H9 (cell line): ENCODE data around the gene SUPT6H. TPM values are rescaled to one million over a fixed set of nuclear protein-coding genes. Genes with fewer than 3 reads are reported as not detected.
A peak's percentile ranks its signal among the peaks of the same experiment; 100 is the strongest.

Experiments used
- DNase-seq: peaks from one replicate; pipeline ENCODE4 v3.0.0-alpha.2; 2017
- H2AFZ ChIP-seq: one replicate; pipeline ENCODE4 v1.6.1; 2013; ENCODE audit warnings: mild to moderate bottlenecking, low read length, control low read depth, moderate library complexity
- H2AK5ac ChIP-seq: 2 replicates; pipeline ENCODE4 v1.6.1; 2013; ENCODE audit warnings: low read length, control low read depth, mixed read lengths; ENCODE audit not compliant: insufficient read length
- H2BK120ac ChIP-seq: one replicate; pipeline ENCODE4 v1.6.1; 2013; ENCODE audit warnings: low read depth, mild to moderate bottlenecking, low read length, control low read depth, inconsistent platforms; ENCODE audit not compliant: poor library complexity, severe bottlenecking
- H2BK12ac ChIP-seq: 2 replicates; pipeline ENCODE4 v1.6.1; 2013; ENCODE audit warnings: low read length, control low read depth, mixed read lengths, low read depth; ENCODE audit not compliant: insufficient read length
- H2BK15ac ChIP-seq: 2 replicates; pipeline ENCODE4 v1.6.1; 2013; ENCODE audit warnings: low read depth, low read length, control low read depth
- H2BK20ac ChIP-seq: one replicate; pipeline ENCODE4 v1.6.1; 2013; ENCODE audit warnings: low read depth, mild to moderate bottlenecking, low read length, control low read depth, inconsistent platforms; ENCODE audit not compliant: poor library complexity, severe bottlenecking
- H2BK5ac ChIP-seq: 2 replicates; pipeline ENCODE4 v1.6.1; 2013; ENCODE audit warnings: low read length, control low read depth, mixed read lengths; ENCODE audit not compliant: insufficient read length
- H3K14ac ChIP-seq: 2 replicates; pipeline ENCODE4 v1.6.1; 2013; ENCODE audit warnings: low read length, control low read depth; ENCODE audit not compliant: insufficient read depth
- H3K18ac ChIP-seq: 2 replicates; pipeline ENCODE4 v1.6.1; 2013; ENCODE audit warnings: low read depth, mild to moderate bottlenecking, mixed read lengths, low read length, control low read depth; ENCODE audit not compliant: insufficient read length
- H3K23ac ChIP-seq: 2 replicates; pipeline ENCODE4 v1.6.1; 2013; ENCODE audit warnings: low read length, control low read depth, mixed read lengths, low read depth; ENCODE audit not compliant: insufficient read length
- H3K23me2 ChIP-seq: 2 replicates; pipeline ENCODE4 v1.6.1; 2013; ENCODE audit warnings: low read depth, mild to moderate bottlenecking, mixed read lengths, low read length, control low read depth; ENCODE audit not compliant: insufficient read length, poor library complexity, severe bottlenecking
- H3K27ac ChIP-seq: 2 replicates; pipeline ENCODE4 v1.5.1; 2013; ENCODE audit warnings: low read length, control low read depth, mixed read lengths, low read depth; ENCODE audit not compliant: insufficient read length
- H3K27me3 ChIP-seq: 2 replicates; pipeline ENCODE4 v1.6.1; 2013; ENCODE audit warnings: low read length, control low read depth, inconsistent platforms; ENCODE audit not compliant: insufficient read depth
- H3K4ac ChIP-seq: 2 replicates; pipeline ENCODE4 v1.6.1; 2013; ENCODE audit warnings: low read depth, mild to moderate bottlenecking, control low read depth, inconsistent platforms, low read length, moderate library complexity
- H3K4me1 ChIP-seq: 2 replicates; pipeline ENCODE4 v1.6.1; 2013; ENCODE audit warnings: low read length, control low read depth, inconsistent platforms; ENCODE audit not compliant: insufficient read depth
- H3K4me2 ChIP-seq: 2 replicates; pipeline ENCODE4 v1.6.1; 2013; ENCODE audit warnings: low read length, control low read depth, mixed read lengths; ENCODE audit not compliant: insufficient read length, insufficient read depth
- H3K56ac ChIP-seq: 2 replicates; pipeline ENCODE4 v1.6.1; 2013; ENCODE audit warnings: low read depth, mild to moderate bottlenecking, mixed read lengths, low read length, control low read depth; ENCODE audit not compliant: insufficient read length
- H3K79me1 ChIP-seq: 2 replicates; pipeline ENCODE4 v1.6.1; 2013; ENCODE audit warnings: low read depth, mild to moderate bottlenecking, moderate library complexity, low read length, control low read depth, inconsistent platforms; ENCODE audit not compliant: insufficient read depth, poor library complexity, severe bottlenecking
- H3K79me2 ChIP-seq: 2 replicates; pipeline ENCODE4 v1.6.1; 2013; ENCODE audit warnings: low read length, control low read depth, inconsistent platforms; ENCODE audit not compliant: insufficient read depth
- H3K9ac ChIP-seq: 2 replicates; pipeline ENCODE4 v1.6.1; 2013; ENCODE audit warnings: low read length, control low read depth, mixed read lengths; ENCODE audit not compliant: insufficient read length; ENCODE audit errors: extremely low read depth
- H3K9me3 ChIP-seq: one replicate; pipeline ENCODE4 v1.6.1; 2013; ENCODE audit warnings: low read depth, low read length, inconsistent platforms; ENCODE audit not compliant: control insufficient read depth
- H3T11ph ChIP-seq: one replicate; pipeline ENCODE4 v1.6.1; 2013; ENCODE audit warnings: mild to moderate bottlenecking, low read length, control low read depth, inconsistent platforms
- H4K20me1 ChIP-seq: one replicate; pipeline ENCODE4 v1.6.1; 2013; ENCODE audit not compliant: control insufficient read depth, insufficient read length, insufficient read depth
- H4K5ac ChIP-seq: 2 replicates; pipeline ENCODE4 v1.6.1; 2013; ENCODE audit warnings: low read depth, mild to moderate bottlenecking, mixed read lengths, low read length, control low read depth; ENCODE audit not compliant: insufficient read length
- H4K8ac ChIP-seq: replicated peaks from 2 replicates; pipeline ENCODE4 v1.6.1; 2013; ENCODE audit warnings: low read length, control low read depth, mixed read lengths, low read depth; ENCODE audit not compliant: insufficient read length
- H4K91ac ChIP-seq: 2 replicates; pipeline ENCODE4 v1.6.1; 2013; ENCODE audit warnings: low read depth, mild to moderate bottlenecking, moderate library complexity, mixed read lengths, low read length, control low read depth; ENCODE audit not compliant: insufficient read length
- H3K27ac Mint-ChIP-seq, 3 experiments: 2 replicates in 2 of 3; 3 replicates in 1 of 3; pipeline ENCODE4 v1.8.0; 2020 to 2021; ENCODE audit warnings: mixed read lengths in 3 of 3, mild to moderate bottlenecking in 1 of 3, moderate library complexity in 1 of 3
- H3K27me3 Mint-ChIP-seq: 2 replicates; pipeline ENCODE4 v1.8.0; 2021; ENCODE audit warnings: low read depth, mild to moderate bottlenecking, moderate library complexity, mixed read lengths
- H3K36me3 Mint-ChIP-seq, 3 experiments: 2 replicates in 2 of 3; 3 replicates in 1 of 3; pipeline ENCODE4 v1.8.0; 2020 to 2021; ENCODE audit warnings: low read depth in 3 of 3, mixed read lengths in 3 of 3; ENCODE audit not compliant: insufficient read depth in 1 of 3
- H3K4me1 Mint-ChIP-seq, 2 experiments: 2 replicates each; pipeline ENCODE4 v1.8.0; 2020; ENCODE audit warnings: mixed read lengths in 2 of 2
- H3K4me3 Mint-ChIP-seq, 2 experiments: 2 replicates in 1 of 2; 3 replicates in 1 of 2; pipeline ENCODE4 v1.8.0; 2020 to 2021; ENCODE audit warnings: mild to moderate bottlenecking in 2 of 2, mixed read lengths in 2 of 2, moderate library complexity in 1 of 2
- H3K9me3 Mint-ChIP-seq, 2 experiments: 2 replicates in 1 of 2; 3 replicates in 1 of 2; pipeline ENCODE4 v1.8.0; 2020; ENCODE audit warnings: mild to moderate bottlenecking in 2 of 2, mixed read lengths in 2 of 2, moderate library complexity in 1 of 2
- WGBS: extraction: QIAGEN DNeasy Blood & Tissue Kit; methylation state at CpG from one replicate; pipeline ENCODE4 v1.1.7; 2013; ENCODE audit warnings: missing lambda C conversion rate, low lambda C conversion rate, mixed read lengths; ENCODE audit not compliant: insufficient read length; ENCODE audit errors: extremely low coverage; 5-methylcytosine and 5-hydroxymethylcytosine counted together
- total RNA-seq: library from RNA; stranded (reverse); gene quantifications from 2 replicates; pipeline ENCODE4 v1.2.1, GENCODE V29; 2021
- TF ChIP-seq, protein P1 (sequence below): fragments of 200-600 bp; sonication (generic); conservative IDR thresholded peaks from 3 replicates; pipeline ENCODE4 v1.8.0; 2021; ENCODE audit warnings: antibody characterized with exemption, mild to moderate bottlenecking

SUPT6H gene
- total RNA-seq, 1 experiment from 2014 or later = 85.8 TPM

GRCh38 chr17:28646039-28646754 lies 15.8 kb upstream of the SUPT6H start:
- TF ChIP-seq, protein P1, sequence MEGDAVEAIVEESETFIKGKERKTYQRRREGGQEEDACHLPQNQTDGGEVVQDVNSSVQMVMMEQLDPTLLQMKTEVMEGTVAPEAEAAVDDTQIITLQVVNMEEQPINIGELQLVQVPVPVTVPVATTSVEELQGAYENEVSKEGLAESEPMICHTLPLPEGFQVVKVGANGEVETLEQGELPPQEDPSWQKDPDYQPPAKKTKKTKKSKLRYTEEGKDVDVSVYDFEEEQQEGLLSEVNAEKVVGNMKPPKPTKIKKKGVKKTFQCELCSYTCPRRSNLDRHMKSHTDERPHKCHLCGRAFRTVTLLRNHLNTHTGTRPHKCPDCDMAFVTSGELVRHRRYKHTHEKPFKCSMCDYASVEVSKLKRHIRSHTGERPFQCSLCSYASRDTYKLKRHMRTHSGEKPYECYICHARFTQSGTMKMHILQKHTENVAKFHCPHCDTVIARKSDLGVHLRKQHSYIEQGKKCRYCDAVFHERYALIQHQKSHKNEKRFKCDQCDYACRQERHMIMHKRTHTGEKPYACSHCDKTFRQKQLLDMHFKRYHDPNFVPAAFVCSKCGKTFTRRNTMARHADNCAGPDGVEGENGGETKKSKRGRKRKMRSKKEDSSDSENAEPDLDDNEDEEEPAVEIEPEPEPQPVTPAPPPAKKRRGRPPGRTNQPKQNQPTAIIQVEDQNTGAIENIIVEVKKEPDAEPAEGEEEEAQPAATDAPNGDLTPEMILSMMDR = no peak
- H3T11ph ChIP-seq = no peak overlapping the region
- no peak overlapping the region for H3K14ac ChIP-seq
- H2BK120ac ChIP-seq = no peak overlapping the region
- no peak overlapping the region for H2BK5ac ChIP-seq
- no peaks in the 10 kb centered on the region; the same call in 1 of the 2 replicates for H3K79me2 ChIP-seq
- no peak for DNase-seq
- H3K23me2 ChIP-seq = peaks cover 6% of the 10 kb centered on the region
- no peak overlapping the region for H2BK20ac ChIP-seq
- no peak overlapping the region for H2BK12ac ChIP-seq
- H4K91ac ChIP-seq = no peak overlapping the region
- H3K4me2 ChIP-seq = no peak overlapping the region
- H2BK15ac ChIP-seq = no peak overlapping the region
- no peak overlapping the region for H2AK5ac ChIP-seq
- H3K9me3 Mint-ChIP-seq = no peaks in the 10 kb centered on the region
- peaks cover 14 to 23% of the 10 kb centered on the region in 2 experiments for H3K4me1 Mint-ChIP-seq
- no CpG with 5 or more reads among the region's 12 CpGs for whole genome bisulfite sequencing
- H3K23ac ChIP-seq = no peak overlapping the region
- no peaks in the 10 kb centered on the region for H3K4me1 ChIP-seq
- no peak overlapping the region for H4K5ac ChIP-seq
- no peaks in the 10 kb centered on the region for H3K79me1 ChIP-seq
- no peak overlapping the region for H3K18ac ChIP-seq
- H4K20me1 ChIP-seq = no peaks in the 10 kb centered on the region
- no peak overlapping the region for H4K8ac ChIP-seq
- no peaks in the 10 kb centered on the region for H3K27me3 ChIP-seq
- peaks cover 16 to 50% (median 41%) of the 10 kb centered on the region in 3 experiments for H3K36me3 Mint-ChIP-seq
- H3K56ac ChIP-seq = no peak overlapping the region
- H3K27me3 Mint-ChIP-seq = no peaks in the 10 kb centered on the region
- H3K9me3 ChIP-seq = no peaks in the 10 kb centered on the region
- H3K27ac ChIP-seq = no peak overlapping the region
- no peak overlapping the region for H2AFZ ChIP-seq
- H3K9ac ChIP-seq = no peak overlapping the region
- H3K27ac Mint-ChIP-seq = peak overlapping the region; percentile 39 to 73 (median 65); a peak in 6 of 7 replicates
- peak overlapping the region; percentile 82 to 87 for H3K4me3 Mint-ChIP-seq
- H3K4ac ChIP-seq = no peak overlapping the region
